BJ (cell line): ENCODE measurements around the gene BRDT. TPM values are rescaled to one million over a fixed set of nuclear protein-coding genes. Genes with fewer than 3 reads are reported as not detected.

ENCODE experiments used
- CTCF ChIA-PET: fragments of 350-600 bp; formaldehyde crosslinking; extraction: SDS; loops from one replicate; lab custom pipeline; 2021; ENCODE audit warnings: antibody characterized with exemption, inconsistent platforms; lab: Yijun Ruan, JAX
- POLR2A ChIA-PET: fragments of 300-600 bp; sonication (Branson Sonifier 250); formaldehyde crosslinking; extraction: SDS; loops from one replicate; lab custom pipeline; 2021; ENCODE audit warnings: antibody characterized with exemption; lab: Charles Lee
- DNase-seq: peaks from one replicate; pipeline ENCODE4 v3.0.0-alpha.2; 2011; ENCODE audit warnings: low read depth
- H3K27me3 ChIP-seq: 2 replicates; pipeline ENCODE4 v1.6.0; 2011; ENCODE audit warnings: low read length; ENCODE audit not compliant: control insufficient read depth, insufficient read depth
- H3K36me3 ChIP-seq: 2 replicates; pipeline ENCODE4 v1.5.1; 2011; ENCODE audit warnings: low read length; ENCODE audit not compliant: control insufficient read depth, insufficient read depth
- H3K4me3 ChIP-seq: 2 replicates; pipeline ENCODE4 v1.5.1; 2011; ENCODE audit warnings: low read depth, mild to moderate bottlenecking, control low read depth, low read length
- polyA plus RNA-seq: library from polyadenylated mRNA; depleted of rRNA; stranded (reverse); fragments of >200 nt; gene quantifications from 2 replicates; pipeline ENCODE4 v1.2.3, GENCODE V29; 2011
- TF ChIP-seq, protein P1 (sequence below): IDR thresholded peaks from 2 replicates; pipeline ENCODE4 v1.5.1; 2011; ENCODE audit warnings: low read depth, mild to moderate bottlenecking, control low read depth, inconsistent platforms, low read length, moderate library complexity; ENCODE audit not compliant: insufficient read depth

Gene BRDT
- polyA plus RNA-seq, 1 experiment = not detected

DNA sequence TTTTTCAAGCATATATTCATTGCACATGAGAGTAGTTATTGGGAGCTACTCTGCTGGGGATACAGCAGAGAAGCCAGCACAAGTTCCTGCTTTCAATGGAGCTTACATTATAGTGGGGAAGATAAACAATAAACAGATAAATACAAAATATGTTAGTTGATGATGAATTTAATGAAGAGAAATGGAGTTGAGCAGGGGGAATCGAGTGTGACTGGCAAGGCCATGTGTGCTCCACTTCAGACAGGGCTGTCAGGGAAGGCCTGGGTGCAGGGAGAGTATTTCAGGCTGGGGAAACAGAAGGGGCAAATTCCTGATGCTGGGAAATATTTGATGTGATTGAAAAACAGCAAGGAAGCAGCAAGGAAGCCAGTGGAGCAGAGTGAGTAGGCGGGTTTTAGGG lies 21.2 kb upstream of the BRDT start:
- Histone ChIP-seq H3K4me3 (no peak overlapping the region), H3K27me3 (no peaks in the 10 kb centered on the region), H3K36me3 (no peaks in the 10 kb centered on the region)
- TF ChIP-seq, protein P1, sequence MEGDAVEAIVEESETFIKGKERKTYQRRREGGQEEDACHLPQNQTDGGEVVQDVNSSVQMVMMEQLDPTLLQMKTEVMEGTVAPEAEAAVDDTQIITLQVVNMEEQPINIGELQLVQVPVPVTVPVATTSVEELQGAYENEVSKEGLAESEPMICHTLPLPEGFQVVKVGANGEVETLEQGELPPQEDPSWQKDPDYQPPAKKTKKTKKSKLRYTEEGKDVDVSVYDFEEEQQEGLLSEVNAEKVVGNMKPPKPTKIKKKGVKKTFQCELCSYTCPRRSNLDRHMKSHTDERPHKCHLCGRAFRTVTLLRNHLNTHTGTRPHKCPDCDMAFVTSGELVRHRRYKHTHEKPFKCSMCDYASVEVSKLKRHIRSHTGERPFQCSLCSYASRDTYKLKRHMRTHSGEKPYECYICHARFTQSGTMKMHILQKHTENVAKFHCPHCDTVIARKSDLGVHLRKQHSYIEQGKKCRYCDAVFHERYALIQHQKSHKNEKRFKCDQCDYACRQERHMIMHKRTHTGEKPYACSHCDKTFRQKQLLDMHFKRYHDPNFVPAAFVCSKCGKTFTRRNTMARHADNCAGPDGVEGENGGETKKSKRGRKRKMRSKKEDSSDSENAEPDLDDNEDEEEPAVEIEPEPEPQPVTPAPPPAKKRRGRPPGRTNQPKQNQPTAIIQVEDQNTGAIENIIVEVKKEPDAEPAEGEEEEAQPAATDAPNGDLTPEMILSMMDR = no peak
- no peak for DNase-seq
- POLR2A ChIA-PET = no interaction called here
- CTCF ChIA-PET = interaction anchor here (0.6 to 9.3 kb wide), 15 partner anchors 11 to 645 kb away, joined by 3 to 172 read pairs (median 4); partner anchors contain the start of gene CDC7

DNA sequence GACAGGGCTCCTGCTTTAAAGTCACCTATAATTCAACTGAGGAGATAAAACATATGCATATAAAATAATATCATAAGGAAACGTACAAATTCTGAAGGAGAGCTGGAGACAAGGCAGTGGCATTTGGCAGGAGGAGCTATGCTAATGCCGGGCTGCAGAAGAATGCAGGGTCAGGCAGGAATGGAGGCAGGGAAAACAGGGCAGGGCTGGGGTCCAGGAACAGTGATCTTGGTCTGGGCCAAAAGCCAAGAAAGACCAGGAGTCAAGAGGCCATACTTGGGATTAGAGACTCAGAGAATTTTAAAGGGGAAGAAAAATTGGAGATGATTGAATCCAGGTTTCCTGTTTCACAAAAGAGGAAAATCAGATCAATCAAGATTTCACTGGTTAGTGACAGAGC lies 20.0 kb upstream of the BRDT start:
- CTCF ChIA-PET = interaction anchor here (0.6 to 9.3 kb wide), 8 partner anchors 192 to 1615 kb away, joined by 3 to 172 read pairs (median 6); partner anchors contain the start of gene CDC7
- Histone ChIP-seq H3K27me3 (no peaks in the 10 kb centered on the region), H3K36me3 (no peaks in the 10 kb centered on the region), H3K4me3 (no peak overlapping the region)
- POLR2A ChIA-PET = no interaction called here
- TF ChIP-seq, protein P1 = no peak
- no peak for DNase-seq

DNA sequence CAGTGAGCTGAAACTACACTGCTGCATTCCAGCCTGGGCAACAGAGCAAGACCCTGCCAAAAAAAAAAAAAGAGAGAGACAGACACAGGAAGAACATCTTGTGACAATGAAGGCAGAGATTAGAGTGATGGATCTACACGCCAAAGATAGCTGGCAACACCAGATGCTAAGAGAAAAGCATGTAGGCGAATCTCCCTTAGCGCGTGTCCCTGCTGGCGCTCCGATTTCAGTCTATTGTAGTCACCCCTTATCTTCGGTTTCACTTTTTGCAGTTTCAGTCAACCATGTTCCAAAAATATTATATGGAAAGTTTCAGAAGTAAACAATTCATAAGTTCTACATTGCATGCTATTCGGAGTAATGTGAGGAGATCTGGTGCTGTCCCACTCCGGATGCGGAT lies 11.6 kb upstream of the BRDT start:
- no peak for DNase-seq
- H3K4me3 ChIP-seq = no peak overlapping the region
- POLR2A ChIA-PET = no interaction called here
- TF ChIP-seq, protein P1 = no peak
- CTCF ChIA-PET = interaction anchor here (0.6 kb wide), 2 partner anchors 174 to 430 kb away, joined by 3 to 4 read pairs; no protein-coding TSS in a partner anchor
- no peaks in the 10 kb centered on the region for H3K36me3 ChIP-seq
- H3K27me3 ChIP-seq = no peaks in the 10 kb centered on the region

DNA sequence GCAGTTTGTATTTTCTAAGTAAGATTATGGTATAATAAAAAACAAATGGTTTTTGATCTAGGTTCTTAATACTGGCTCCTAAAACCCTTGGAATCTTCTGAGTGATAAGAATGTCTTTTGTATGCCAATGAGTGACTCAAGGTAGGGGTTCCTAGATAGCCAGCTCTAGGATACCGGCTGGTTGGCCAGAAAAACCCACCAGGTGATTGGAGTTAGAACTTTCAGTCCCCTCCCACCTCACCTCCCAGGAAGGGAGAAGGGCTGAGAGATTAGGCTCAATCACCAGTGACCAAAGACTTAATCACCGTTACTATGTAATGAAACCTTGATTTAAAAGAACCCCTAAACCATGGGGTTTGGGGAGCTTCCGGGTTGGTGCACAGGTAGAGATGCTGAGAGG lies 8.7 kb upstream of the BRDT start:
- no peak for DNase-seq
- Histone ChIP-seq H3K27me3 (no peaks in the 10 kb centered on the region), H3K36me3 (no peaks in the 10 kb centered on the region), H3K4me3 (no peak overlapping the region)
- CTCF ChIA-PET = interaction anchor here (0.8 kb wide), 1 partner anchor 438 kb away, joined by 4 read pairs; no protein-coding TSS in a partner anchor
- POLR2A ChIA-PET = no interaction called here
- TF ChIP-seq, protein P1 = no peak

DNA sequence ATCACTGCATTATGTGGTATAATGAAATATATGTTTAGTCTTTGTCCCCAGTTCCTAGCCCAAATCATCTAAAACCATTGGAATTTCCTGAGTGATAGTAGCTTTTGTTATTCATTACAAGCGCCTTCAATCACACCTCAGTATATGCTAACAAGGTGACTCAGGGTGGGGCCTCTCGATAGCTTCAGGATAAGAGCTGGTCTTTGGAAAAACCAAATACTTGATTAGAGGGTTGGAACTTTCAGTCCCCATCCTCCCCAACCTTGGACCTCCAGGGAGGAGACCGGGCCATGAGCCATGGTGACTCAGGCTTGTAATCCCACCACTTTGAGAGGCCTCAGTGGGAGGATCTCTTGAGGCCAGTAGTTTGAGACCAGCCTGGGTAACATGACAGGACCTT lies 5.1 kb upstream of the BRDT start:
- Histone ChIP-seq H3K27me3 (no peaks in the 10 kb centered on the region), H3K4me3 (no peak overlapping the region), H3K36me3 (no peaks in the 10 kb centered on the region)
- TF ChIP-seq, protein P1 = no peak
- DNase-seq = no peak
- POLR2A ChIA-PET = no interaction called here
- CTCF ChIA-PET = no interaction called here
